GM18873 (cell line): ENCODE results near the gene NTN5.

ENCODE experiments used
- ATAC-seq: cut with Tn5 transposase; IDR thresholded peaks from one replicate; pipeline ENCODE4 v1.9.1; 2021; ENCODE audit warnings: mild to moderate bottlenecking, moderate library complexity, moderate number of reproducible peaks; ENCODE audit not compliant: unreplicated experiment, low FRiP score

Gene NTN5

GRCh38 chr19:48645620-48646000, 27.2 kb downstream of the NTN5 start:
- ATAC-seq = no peak

GRCh38 chr19:48644839-48645619, 27.8 kb downstream of the NTN5 start:
- no peak for ATAC-seq

GRCh38 chr19:48644355-48644754, 28.5 kb downstream of the NTN5 start:
- no peak for ATAC-seq

GRCh38 chr19:48642862-48643261, 30.0 kb downstream of the NTN5 start:
- no peak for ATAC-seq

GRCh38 chr19:48641850-48642249, 31.0 kb downstream of the NTN5 start:
- ATAC-seq = no peak

GRCh38 chr19:48639483-48640375, 33.1 kb downstream of the NTN5 start:
- no peak for ATAC-seq

- ATAC-seq = no peak
Observed at GRCh38 chr19:48638831-48639381, 33.9 kb downstream of the NTN5 start.

GRCh38 chr19:48637948-48638830, 34.6 kb downstream of the NTN5 start:
- ATAC-seq = peak; percentile 21

- ATAC-seq = peak; percentile 57
Observed at GRCh38 chr19:48637449-48637947, 35.3 kb downstream of the NTN5 start.

- no peak for ATAC-seq
Observed at GRCh38 chr19:48636859-48637448, 35.9 kb downstream of the NTN5 start, which contains the start of gene DBP. Gene DBP, minus strand, starts transcription at chr19:48637379. Its CDS starts 385 bp downstream, at chr19:48636994.

GRCh38 chr19:48635966-48636858, 36.6 kb downstream of the NTN5 start:
- ATAC-seq = no peak

GRCh38 chr19:48635263-48635965, 37.4 kb downstream of the NTN5 start:
- ATAC-seq = no peak

- no peak for ATAC-seq
Observed at GRCh38 chr19:48634424-48635262, 38.2 kb downstream of the NTN5 start.

- ATAC-seq = no peak
Observed at GRCh38 chr19:48634036-48634342, 38.8 kb downstream of the NTN5 start.

- no peak for ATAC-seq
Observed at GRCh38 chr19:48633148-48634035, 39.4 kb downstream of the NTN5 start.

GRCh38 chr19:48632692-48633147, 40.1 kb downstream of the NTN5 start:
- ATAC-seq = no peak
